Esophagus mucosa (tissue), 1 donor: ENCODE data around the gene CDH13. TPM values are rescaled to one million over a fixed set of nuclear protein-coding genes. Genes with fewer than 3 reads are reported as not detected.

Experiments used
- ATAC-seq: fragments of 200-7000 bp; cut with Tn5 transposase; one replicate; pipeline ENCODE4 v1.9.1; 2020
- total RNA-seq: library from RNA; stranded (reverse); gene quantifications from one replicate; pipeline ENCODE4 v1.2.4, GENCODE V29; 2023
- donor health status: DM: yes; HTN: yes; CAD: no.

The CDH13 gene
- total RNA-seq, 1 donor from 2014 or later: 8.4 TPM

DNA sequence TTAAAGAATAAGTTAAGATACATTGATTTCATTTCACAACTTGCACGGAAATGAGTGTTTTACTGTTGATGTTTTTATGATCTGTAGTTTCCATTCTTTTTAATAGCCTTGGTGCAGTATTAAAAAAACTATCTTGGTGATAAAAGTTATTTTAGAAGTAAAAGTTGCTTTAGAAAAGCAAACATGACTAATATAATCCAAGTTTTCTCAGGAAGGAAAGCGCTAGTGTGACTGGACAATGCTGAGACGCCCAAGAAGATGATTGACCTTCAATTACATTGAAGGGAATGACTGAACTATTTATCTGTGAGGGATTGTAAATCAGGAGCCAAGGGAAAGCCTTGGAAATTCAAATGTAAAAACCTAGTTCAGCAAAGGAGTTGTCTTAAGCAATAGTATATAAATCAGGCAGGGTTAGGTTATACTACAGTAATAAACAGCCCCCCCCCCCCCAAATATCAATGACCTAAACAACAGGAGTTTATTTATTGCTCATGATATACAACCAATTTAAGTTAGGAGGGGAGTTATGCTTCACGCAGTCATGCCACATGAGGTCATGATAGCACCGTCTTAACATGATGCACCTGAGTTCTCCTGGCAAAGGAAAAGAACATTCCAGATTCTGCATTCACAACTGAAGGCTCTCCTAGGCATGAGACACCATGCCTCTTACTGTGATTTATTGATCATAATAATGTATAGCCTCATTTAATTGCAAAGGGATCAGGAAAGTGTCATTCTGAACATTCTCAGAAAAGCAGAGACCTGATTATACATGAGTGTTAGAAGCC is 443.8 kb downstream of the CDH13 start:
- no peak for ATAC-seq

- no peak for ATAC-seq
Observed at GRCh38 chr16:83075956-83076355, 449.2 kb downstream of the CDH13 start.

DNA sequence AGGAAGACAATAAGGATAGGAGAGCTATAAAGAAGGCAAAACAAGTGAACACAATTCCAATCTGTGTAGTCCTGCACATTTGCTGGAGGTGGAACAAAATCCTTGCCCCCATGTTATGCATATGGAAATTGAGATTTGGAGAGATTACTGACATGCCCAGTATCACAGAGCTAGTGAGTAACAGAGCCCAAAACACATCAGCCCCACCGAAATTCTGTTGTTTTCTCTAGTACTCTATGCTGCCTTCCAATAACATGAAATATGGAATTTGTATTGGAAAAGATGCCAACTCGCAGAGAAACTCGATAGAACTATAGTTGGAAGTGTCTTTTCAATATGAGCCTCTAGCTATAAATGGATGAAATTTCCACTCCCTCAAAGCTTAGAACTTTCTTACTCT is 456.6 kb downstream of the CDH13 start:
- ATAC-seq: no peak

DNA sequence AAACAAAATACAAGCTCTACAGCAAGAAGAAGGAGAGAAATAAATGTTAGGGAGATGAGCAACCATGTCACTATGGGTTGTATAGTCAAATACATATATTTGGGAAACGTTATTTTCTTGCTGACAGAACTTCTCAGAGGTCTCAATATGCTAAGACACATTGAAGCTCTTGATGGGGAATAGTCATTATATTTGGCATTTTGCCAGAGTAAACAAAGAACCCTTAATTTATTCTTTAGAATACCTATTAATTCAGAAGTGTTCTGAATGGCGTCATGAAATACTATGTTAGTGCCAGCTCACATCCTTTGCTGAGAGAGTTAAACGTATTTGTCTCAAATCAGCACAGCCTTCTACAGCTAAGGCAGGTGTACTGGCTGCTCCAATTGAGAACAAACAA is 458.9 kb downstream of the CDH13 start:
- ATAC-seq: no peak

GRCh38 chr16:83095941-83096692 is 469.3 kb downstream of the CDH13 start:
- ATAC-seq: peak; percentile 54

GRCh38 chr16:83098536-83098935 is 471.8 kb downstream of the CDH13 start:
- no peak for ATAC-seq

DNA sequence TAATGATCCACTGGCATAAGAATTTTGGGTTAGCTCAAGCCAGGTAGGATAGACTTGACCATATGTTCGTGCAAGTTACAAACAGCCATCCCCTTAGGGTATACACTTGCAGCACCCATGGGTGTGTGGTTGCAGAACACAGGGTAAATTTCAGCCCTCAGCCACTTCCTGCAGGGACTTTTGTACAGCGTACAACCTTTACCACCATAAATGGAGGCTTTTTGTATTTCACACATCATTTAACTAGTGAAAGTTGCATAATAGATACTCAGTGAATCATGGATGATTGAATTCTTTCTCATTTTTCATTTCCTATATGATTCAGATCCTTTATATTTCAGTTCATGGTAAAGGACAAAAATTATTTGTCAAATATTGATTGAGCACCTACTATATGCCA is 473.9 kb downstream of the CDH13 start:
- peak; percentile 72 for ATAC-seq

GRCh38 chr16:83102336-83102735 is 475.6 kb downstream of the CDH13 start:
- peak; percentile 74 for ATAC-seq

DNA sequence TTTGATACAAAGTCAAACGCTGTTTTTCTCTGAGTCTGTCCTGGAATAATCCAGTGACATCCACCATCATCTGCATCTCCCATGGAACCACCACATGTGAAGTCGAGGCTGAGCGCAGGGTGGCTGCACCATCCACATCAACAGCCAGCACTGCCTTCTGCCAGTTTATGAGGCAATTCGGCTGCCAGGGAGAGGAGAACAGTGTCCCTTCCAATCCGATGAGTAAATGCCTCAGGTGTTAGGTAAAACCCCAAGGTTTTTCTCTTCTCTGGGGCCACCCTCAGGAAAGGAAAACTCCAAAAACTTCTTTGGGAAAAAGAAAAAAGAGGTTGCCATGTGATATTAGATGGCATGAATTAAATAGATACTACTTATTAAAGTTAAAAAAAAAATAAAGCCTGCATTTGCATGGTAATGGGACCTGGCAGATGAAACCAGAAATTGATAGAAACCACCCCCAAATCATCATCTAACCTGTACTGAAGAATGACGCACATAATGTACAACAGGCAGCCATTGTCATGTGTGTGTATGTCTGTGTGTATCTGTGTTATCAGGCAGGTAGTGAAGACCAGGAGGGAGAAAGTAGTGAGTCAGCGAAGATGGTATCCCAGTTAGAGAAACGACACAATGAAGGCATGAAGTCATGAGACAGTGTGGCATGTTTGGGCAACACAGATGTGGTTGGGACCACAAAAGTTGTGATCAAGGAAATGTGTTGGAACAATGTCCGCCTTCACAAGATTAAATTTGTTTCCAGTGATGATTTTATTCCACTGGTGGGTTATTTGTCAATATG is 478.7 kb downstream of the CDH13 start:
- ATAC-seq: peak; percentile 39

- ATAC-seq: no peak
Observed at GRCh38 chr16:83109490-83110125, 482.8 kb downstream of the CDH13 start.

DNA sequence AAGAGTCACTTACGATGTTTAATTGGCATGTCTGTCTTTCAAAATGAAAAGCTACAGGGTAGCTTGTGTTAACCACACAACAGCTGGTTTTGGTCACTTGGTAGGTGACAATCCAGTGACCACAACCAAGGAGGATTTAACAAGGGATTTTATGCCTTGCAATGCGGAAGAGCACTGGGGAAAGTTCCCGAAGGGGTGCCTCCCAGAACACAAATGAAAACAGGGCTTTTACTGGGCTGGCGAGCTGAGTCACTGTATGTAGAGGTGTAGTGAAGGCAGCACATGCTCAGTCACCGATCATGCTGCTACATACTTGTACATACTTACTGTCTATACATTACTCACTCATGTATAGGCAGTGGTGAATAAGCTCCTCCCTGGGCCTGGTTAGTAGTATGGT is 483.5 kb downstream of the CDH13 start:
- ATAC-seq: no peak

DNA sequence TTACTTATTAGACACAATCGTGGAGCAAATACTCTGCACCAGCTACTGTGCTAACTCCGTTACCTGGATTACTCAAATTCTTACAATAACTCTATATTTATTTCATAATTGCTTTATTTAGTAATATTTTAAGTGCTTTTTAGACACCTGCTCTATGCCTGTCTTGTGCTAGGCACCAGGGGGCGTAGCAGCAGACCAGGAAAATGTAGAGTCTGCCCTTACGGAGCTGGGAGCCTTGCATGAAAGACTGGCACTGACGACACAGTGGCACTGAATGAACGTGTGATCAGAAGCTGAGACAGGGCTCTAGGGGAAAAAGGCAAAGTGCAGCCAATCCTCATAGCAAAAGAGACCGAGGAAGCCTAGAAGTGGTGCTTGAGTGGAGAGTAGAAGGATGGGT is 486.5 kb downstream of the CDH13 start:
- ATAC-seq: peak; percentile 36

GRCh38 chr16:83113811-83114210 is 487.0 kb downstream of the CDH13 start:
- ATAC-seq: no peak

DNA sequence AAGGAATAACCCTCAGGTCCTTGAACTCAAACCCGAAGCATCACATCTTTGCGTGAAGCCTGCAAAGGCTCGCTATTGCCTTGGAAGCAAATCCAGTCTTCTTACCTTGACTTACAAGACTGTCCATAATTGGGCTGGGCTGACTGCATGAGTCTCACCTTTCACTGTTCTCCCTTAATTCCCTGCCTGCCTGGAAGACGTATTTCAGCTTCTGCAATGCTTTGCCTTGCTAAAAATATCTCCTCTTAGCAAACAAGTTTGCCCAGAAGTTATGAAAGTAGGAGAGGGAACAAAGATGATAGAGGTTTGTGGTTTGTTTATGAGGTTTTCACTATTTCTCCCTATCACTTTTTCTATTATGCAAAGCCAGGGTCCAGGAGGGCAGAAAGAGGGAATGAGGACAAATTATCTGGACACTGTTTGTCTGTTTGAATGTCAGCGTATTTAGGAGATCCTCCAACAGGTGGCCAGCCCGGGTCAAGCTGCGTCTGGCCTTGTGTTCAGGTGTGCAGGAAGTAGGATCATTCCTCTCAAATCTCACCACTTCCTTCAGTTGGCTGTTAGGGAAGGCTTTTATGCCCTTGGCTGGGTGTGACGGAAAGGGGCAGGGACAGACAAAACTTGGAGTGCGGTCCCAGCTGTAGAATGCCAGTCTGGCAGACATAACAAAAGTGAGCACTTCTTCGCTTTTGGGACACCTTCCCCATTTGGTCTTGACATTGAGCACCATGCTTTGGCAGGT is 488.9 kb downstream of the CDH13 start:
- ATAC-seq: no peak

DNA sequence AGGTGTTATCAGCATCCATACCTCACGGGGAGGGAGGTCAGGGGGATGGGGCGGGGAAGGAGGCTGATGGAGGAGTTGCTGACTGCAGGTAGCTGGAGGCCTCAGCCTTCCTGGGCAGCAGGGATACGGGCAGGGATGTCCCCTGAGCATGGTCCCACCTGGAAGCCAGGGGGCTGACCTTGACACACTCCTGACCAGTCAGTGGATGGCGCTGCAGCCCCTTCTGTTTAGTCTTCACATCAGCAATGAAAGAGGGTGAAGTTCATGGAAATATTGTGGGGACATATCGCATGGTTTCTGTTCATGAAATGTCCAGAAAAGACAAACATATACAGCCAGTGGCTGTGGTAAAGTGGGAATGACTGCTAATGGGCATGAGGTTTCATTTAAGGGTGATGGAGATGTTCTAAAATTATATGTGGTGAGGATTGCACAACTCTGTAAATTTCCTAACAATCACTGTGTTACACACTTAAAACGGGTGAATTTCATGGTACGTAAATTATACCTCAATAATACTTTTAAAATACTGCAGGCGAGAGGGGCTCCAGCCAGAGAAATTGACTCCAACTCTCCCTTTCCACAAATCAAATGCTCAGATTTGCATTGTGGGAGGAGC is 489.6 kb downstream of the CDH13 start:
- ATAC-seq: no peak

DNA sequence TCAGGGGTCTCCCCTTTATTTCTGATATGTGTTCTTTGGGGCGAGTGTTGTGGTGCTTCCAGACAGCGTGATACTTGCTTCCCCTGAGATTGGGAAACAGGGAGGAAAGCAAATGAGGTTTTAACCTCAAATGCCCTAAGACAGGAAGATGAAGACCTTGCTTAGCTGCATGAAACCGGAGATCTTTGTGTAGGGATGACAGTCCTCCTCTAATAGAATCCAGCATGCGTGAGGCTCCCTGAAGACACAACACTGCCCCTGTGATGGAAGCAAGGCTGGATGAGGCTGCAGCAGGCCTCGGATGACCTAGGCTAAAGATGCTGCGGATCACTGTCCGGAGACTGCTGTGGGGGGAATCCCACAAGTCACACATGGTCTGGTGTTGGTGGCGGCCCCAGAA is 491.0 kb downstream of the CDH13 start:
- no peak for ATAC-seq

- no peak for ATAC-seq
Observed at GRCh38 chr16:83118365-83118764, 491.6 kb downstream of the CDH13 start.

- ATAC-seq: no peak
Observed at GRCh38 chr16:83125999-83126568, 499.3 kb downstream of the CDH13 start.

DNA sequence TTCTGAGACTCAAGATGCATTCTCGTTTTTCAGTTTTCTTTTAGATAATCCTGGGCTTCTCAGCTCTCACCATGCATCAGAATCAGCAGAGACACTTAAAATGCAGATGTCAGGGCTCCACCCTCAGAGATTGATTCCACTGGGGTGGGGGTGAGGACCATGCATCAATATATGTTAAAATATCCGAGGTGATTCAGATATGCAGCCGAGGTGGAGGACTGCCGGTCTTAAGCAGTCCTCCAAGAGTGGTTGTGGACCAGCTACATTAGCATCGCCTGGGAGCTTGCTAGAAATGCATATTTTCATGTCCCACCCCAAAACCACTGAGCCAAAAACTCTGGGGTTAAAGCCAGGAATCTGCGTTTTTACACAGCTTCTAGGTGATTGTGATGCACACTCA is 501.3 kb downstream of the CDH13 start:
- no peak for ATAC-seq

DNA sequence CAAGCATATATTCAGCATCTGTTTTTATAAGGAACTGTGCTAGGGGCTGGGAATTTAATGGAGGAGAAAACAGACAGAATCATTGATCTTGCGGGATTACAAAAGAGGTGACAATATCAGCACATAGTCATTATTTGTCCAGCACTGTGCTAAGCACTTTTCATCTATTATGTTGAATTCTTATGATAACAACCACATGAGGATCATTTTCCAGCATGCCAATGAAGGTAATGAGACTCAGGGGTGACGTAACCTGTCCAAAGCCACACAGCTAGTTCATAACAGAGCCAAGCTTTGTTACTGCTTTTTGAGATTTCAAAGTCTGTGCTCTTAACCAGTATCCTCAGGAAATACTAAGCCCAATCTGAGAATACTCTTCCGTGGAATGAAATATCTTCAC is 503.3 kb downstream of the CDH13 start:
- no peak for ATAC-seq

DNA sequence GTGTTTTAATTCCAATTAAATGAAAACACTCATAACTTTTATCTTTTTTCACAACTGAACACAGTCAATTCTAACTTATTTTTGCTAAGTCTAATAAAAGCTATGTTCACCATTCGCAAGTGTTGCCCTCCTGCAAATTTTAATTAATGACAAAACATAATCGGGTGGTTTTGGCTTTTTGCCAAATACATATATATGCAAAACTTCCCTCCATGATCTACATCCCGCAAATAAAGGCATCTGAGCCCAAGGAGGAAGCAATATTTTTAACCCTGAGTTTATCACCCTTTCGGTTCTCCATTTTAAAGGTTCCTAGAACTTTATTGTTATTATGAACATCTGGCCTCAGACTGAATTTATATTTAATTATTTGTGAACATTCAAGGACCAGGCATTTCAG is 507.9 kb downstream of the CDH13 start:
- no peak for ATAC-seq
